ENCODE measurements around the gene SPRED1.

SPRED1 gene

DNA sequence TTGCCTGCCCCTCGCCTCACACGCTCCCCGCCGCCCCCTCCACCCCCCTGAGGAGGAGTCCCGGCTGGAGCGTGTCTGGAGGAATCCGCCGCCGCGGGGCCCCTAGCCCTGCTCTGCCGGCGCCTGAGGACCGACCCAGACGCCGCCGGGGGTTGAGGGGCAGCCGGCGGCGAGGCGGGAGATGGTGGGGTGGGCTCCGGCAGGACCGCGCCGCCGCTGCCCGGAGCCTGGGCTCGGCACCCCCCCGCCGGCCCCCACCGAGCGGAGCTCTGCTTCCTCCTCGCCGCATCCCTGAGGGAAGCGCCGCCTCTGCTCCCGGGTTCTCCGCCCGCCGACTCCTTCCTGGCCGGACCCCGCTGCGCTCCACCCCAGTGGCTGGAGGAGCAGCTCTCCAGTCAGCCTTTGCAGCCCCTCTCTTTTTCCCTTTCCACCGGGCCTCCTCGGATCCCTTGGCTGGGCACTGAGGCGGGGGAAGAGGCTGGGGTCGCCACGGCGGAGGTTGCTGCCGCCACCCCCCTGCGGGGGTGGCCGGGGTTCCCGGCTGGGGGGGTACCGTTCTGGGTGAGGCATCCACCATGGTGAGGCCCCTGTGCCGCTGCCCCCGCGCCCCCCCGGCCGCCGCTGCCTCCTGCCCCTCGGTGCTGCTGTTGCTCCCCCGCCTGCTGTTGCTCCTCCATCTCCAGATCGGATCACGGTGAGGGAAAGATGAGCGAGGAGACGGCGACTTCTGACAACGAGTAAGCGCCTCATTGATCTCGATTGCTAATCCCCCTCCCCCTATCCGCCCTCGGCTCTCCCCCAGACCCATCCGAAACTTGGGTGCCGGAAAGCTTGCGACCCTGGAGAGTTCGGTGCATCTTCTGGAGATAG is at the start of gene SPRED1:
Gene SPRED1, plus strand, starts transcription at position 356 of the 870 bp plus-strand sequence. Its CDS starts 350 bp downstream, at position 706.
- DNase-seq (ENCODE audit: extremely low spot score), result peak; percentile 20
- TF ChIP-seq ARNT (IDR thresholded peaks at IDR 0.05) (no peak), SP1 (IDR thresholded peaks at IDR 0.05) (no peak), TARDBP (IDR thresholded peaks at IDR 0.05) (no peak), LEF1 (IDR thresholded peaks at IDR 0.05; ENCODE audit: borderline replicate concordance) (no peak), ELF4 (IDR thresholded peaks at IDR 0.05) (no peak), CTBP1 (IDR thresholded peaks at IDR 0.05; ENCODE audit: borderline replicate concordance) (no peak)
- TF ChIP-seq, protein P1, sequence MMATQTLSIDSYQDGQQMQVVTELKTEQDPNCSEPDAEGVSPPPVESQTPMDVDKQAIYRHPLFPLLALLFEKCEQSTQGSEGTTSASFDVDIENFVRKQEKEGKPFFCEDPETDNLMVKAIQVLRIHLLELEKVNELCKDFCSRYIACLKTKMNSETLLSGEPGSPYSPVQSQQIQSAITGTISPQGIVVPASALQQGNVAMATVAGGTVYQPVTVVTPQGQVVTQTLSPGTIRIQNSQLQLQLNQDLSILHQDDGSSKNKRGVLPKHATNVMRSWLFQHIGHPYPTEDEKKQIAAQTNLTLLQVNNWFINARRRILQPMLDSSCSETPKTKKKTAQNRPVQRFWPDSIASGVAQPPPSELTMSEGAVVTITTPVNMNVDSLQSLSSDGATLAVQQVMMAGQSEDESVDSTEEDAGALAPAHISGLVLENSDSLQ (IDR thresholded peaks at IDR 0.05), result no peak
- POLR2A ChIA-PET, result interaction anchor here (0.6 to 2.1 kb wide), 8 partner anchors 8 to 201 kb away, joined by 3 to 12 read pairs (median 4); partner anchors contain the start of gene FAM98B
- CTCF ChIA-PET, result no interaction called here

DNA sequence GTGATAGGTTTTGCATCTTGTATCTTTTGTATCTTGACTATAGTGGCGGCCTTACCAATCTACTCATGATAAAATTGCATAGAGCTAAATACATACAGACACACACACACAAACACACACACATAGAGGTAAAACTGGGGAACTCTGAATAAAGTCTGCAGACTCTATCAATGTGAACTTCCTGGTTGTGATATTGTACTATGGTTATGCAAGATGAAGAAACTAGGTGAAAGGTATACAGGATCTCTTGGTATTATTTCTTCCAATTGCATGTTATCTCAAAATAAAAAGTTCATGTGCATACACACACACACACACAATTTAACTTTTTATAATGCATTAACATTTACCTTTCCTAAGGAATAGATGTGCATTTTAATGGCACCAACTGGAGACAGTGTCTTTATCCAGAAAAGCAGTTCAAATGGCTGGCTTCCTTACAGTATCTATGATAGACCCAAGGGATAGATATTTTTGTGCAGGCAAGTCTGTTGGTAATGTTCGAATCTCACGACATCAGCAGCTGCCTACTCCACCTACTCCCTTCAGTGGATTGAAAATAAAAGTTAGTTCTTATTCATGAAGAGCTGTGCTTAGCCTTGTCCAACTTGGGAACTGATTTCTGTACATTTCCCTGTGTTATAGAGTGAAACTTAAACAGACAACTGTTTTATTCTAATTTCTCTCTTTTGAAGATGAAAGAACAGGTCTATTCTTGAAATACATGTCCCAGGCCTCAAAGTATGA is 46.9 kb upstream of the SPRED1 start:
- ChIA-PET CTCF (interaction anchor here (0.7 kb wide), 1 partner anchor 12 kb away, joined by 3 read pairs; no protein-coding TSS in a partner anchor), POLR2A (no interaction called here)
- no peak for DNase-seq (ENCODE audit: extremely low spot score)
- TF ChIP-seq SUZ12 (IDR thresholded peaks at IDR 0.05), result no peak
- TF ChIP-seq HDGF (IDR thresholded peaks at IDR 0.05; ENCODE audit: borderline replicate concordance), result no peak
- TF ChIP-seq SP1 (IDR thresholded peaks at IDR 0.05), result no peak
- no peak for TF ChIP-seq ARNT (IDR thresholded peaks at IDR 0.05)
- TF ChIP-seq, protein P1 (IDR thresholded peaks at IDR 0.05), result no peak
- TF ChIP-seq LEF1 (IDR thresholded peaks at IDR 0.05; ENCODE audit: borderline replicate concordance), result no peak
- TF ChIP-seq BHLHE40 (IDR thresholded peaks at IDR 0.05; ENCODE audit: borderline replicate concordance), result no peak
- TF ChIP-seq CTBP1 (IDR thresholded peaks at IDR 0.05; ENCODE audit: borderline replicate concordance), result no peak
- no peak for TF ChIP-seq FOXK2 (IDR thresholded peaks at IDR 0.05)
- no peak for TF ChIP-seq NFRKB (IDR thresholded peaks at IDR 0.05)
- TF ChIP-seq ELF4 (IDR thresholded peaks at IDR 0.05), result no peak
- no peak for TF ChIP-seq ZNF384 (IDR thresholded peaks at IDR 0.05)
- no peak for TF ChIP-seq FOXA1 (IDR thresholded peaks at IDR 0.05)

DNA sequence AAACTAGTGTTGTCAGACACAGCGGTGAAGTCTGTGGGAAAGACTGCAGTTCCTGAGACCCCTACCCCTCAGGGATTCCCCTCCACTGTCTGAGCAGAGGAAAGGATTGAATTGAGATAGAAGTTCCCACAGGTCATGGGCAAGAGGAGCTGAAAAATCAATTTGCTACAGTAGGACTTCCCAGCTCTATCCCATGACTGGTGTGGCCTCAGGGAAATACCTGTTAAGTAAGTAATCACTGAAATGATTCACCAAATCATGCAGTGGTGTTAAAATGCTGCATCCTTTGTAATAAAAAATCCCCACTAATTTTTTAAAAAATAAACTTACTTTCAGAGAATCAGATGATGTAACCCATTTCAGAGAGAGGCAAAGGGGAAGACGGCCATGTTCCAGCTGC is 45.0 kb upstream of the SPRED1 start:
- TF ChIP-seq ELF4 (IDR thresholded peaks at IDR 0.05) (no peak), BHLHE40 (IDR thresholded peaks at IDR 0.05; ENCODE audit: borderline replicate concordance) (no peak)
- ChIA-PET CTCF (interaction anchor here (1.2 kb wide), 1 partner anchor 212 kb away, joined by 4 read pairs; no protein-coding TSS in a partner anchor), POLR2A (no interaction called here)
- DNase-seq (ENCODE audit: extremely low spot score), result no peak

DNA sequence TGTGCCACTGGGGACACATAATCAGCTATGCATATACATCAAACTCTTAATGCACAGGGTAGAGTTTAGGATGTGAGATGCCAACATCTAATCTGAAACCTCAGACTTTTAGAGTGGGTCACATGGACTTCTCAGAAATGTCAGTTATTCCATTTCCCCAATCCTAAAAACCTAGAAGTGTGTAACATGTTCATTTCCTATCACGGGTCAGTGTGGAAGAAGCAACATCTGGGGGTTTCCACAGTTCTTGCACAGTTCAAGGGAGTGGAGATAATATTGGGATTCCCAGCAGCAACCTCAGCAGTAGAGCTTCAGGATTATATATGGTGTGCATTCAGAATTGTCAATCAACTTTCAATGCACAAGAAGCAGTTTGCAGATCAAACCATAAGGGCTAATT is 44.4 kb upstream of the SPRED1 start:
- no peak for DNase-seq (ENCODE audit: extremely low spot score)
- ChIA-PET CTCF (no interaction called here), POLR2A (no interaction called here)
- no peak for TF ChIP-seq SUZ12 (IDR thresholded peaks at IDR 0.05)
- TF ChIP-seq, protein P1 (IDR thresholded peaks at IDR 0.05), result no peak

DNA sequence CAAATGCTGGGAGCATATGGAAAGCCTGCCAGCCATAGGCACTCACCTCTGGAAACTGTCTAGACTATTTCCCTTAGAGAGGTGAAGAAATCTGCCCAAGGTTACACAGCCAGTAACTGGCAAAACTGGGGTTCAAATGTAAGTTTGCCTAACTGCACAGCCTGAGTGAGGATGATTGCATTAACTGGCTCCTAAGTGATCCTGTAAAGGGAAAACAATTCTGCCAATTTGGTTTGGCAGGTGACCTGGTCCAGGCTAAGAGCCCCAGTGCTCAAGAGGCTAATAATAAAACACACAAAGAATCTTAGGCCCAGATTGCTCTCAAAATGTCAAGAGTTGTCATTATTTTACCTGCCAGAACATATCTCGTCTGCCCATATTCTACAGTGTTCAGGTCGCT is 43.9 kb upstream of the SPRED1 start:
- DNase-seq (ENCODE audit: extremely low spot score), result no peak
- ChIA-PET POLR2A (no interaction called here), CTCF (no interaction called here)
- TF ChIP-seq ELF4 (IDR thresholded peaks at IDR 0.05) (no peak), TARDBP (IDR thresholded peaks at IDR 0.05) (no peak), LEF1 (IDR thresholded peaks at IDR 0.05; ENCODE audit: borderline replicate concordance) (no peak)

DNA sequence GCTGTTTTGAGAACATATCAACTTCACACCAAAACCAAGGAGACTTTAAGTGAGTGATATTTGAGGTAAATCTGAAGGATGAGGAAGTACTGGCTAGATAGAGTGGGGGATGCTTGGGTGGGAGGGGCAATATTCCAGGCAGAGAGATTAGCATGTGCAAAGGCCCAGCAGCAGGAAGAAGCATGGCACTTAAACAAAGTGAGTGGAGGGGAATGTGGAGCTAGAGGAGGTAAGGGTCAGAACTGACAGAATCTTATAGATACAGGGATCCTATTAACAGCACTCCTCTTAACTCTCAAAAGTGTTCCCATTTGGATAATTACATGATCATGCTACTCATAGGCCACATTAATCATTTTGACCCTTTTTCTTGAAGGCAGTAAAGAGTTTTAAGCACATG is 41.4 kb upstream of the SPRED1 start:
- ChIA-PET CTCF (no interaction called here), POLR2A (no interaction called here)
- no peak for TF ChIP-seq SP1 (IDR thresholded peaks at IDR 0.05)
- no peak for TF ChIP-seq ELF4 (IDR thresholded peaks at IDR 0.05)
- no peak for TF ChIP-seq LEF1 (IDR thresholded peaks at IDR 0.05; ENCODE audit: borderline replicate concordance)
- no peak for TF ChIP-seq BHLHE40 (IDR thresholded peaks at IDR 0.05; ENCODE audit: borderline replicate concordance)
- DNase-seq (ENCODE audit: extremely low spot score), result no peak

DNA sequence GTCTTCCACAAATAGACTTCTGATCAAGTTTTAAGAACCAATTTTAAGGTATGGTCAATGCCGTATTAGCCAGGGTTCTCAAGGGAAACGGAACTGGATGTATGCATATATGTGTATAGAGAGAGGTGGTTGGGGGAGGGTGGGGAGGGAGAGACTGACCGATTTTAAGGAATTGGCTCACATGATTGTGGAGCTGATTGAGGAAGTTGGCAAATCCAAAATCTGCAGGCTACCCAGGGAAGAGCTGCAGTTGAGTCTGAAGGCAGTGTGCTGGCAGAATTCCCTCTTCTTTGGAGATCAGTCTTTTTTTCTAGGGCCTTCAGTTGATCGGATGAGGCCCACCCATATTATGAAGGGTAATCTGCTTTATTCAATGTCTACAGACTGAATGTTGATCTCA is 40.8 kb upstream of the SPRED1 start:
- DNase-seq (ENCODE audit: extremely low spot score), result no peak
- TF ChIP-seq SP1 (IDR thresholded peaks at IDR 0.05) (no peak), L3MBTL2 (conservative IDR thresholded peaks at IDR 0.05) (no peak), ARNT (IDR thresholded peaks at IDR 0.05) (no peak), BHLHE40 (IDR thresholded peaks at IDR 0.05; ENCODE audit: borderline replicate concordance) (no peak), FOXM1 (IDR thresholded peaks at IDR 0.05; ENCODE audit: borderline replicate concordance) (no peak), CTBP1 (IDR thresholded peaks at IDR 0.05; ENCODE audit: borderline replicate concordance) (no peak), FOXK2 (IDR thresholded peaks at IDR 0.05) (no peak), ZNF384 (IDR thresholded peaks at IDR 0.05) (no peak), FOXA1 (IDR thresholded peaks at IDR 0.05) (no peak), SUZ12 (IDR thresholded peaks at IDR 0.05) (no peak)
- TF ChIP-seq, protein P1 (IDR thresholded peaks at IDR 0.05), result no peak
- CTCF ChIA-PET, result no interaction called here
- POLR2A ChIA-PET, result no interaction called here

Measured in HEK293T (cell line).